HEK293 (cell line): ENCODE data around the gene PEX14.

Source experiments
- CTCF ChIA-PET: fragments of 350-600 bp; formaldehyde crosslinking; extraction: SDS; loops from one replicate; lab custom pipeline; 2021; ENCODE audit warnings: antibody characterized with exemption; lab: Yijun Ruan, JAX
- POLR2A ChIA-PET: fragments of 300-600 bp; formaldehyde crosslinking; extraction: SDS; loops from one replicate; lab custom pipeline; 2020; ENCODE audit warnings: antibody characterized with exemption, inconsistent platforms; lab: Yijun Ruan, JAX
- H3K27ac ChIP-seq: fragments of 200-500 bp; sonication (Bioruptor generic); 2 replicates; pipeline ENCODE4 v1.5.1; 2014; ENCODE audit warnings: low read depth, low read length, control low read depth, inconsistent platforms; ENCODE audit errors: extremely low read depth
- H3K36me3 ChIP-seq, 2 experiments: fragments of 200-500 bp in 1 of 2; sonication (Bioruptor generic) in 1 of 2; 1 replicate in 1 of 2; 2 replicates in 1 of 2; pipeline ENCODE4 v1.5.1; 2014 to 2017; ENCODE audit warnings: inconsistent platforms in 2 of 2, low read length in 2 of 2; ENCODE audit not compliant: control insufficient read depth in 2 of 2, insufficient read depth in 1 of 2
- H3K4me1 ChIP-seq: fragments of 200-500 bp; sonication (Bioruptor generic); 2 replicates; pipeline ENCODE4 v1.5.1; 2014; ENCODE audit warnings: mild to moderate bottlenecking, low read length, inconsistent platforms; ENCODE audit not compliant: control insufficient read depth, insufficient read depth
- H3K4me3 ChIP-seq: 2 replicates; pipeline ENCODE4 v1.5.1; 2011; ENCODE audit warnings: low read depth, mild to moderate bottlenecking, control low read depth, low read length, moderate library complexity
- H3K9me3 ChIP-seq: fragments of 200-500 bp; sonication (Bioruptor generic); 2 replicates; pipeline ENCODE4 v1.5.1; 2014; ENCODE audit warnings: low read depth, low read length, inconsistent platforms; ENCODE audit not compliant: control insufficient read depth, insufficient read depth
- EGR2 ChIP-seq: fragments of 450-650 bp; formaldehyde crosslinking; IDR thresholded peaks from 2 replicates; pipeline ENCODE4 v1.5.1; 2016; ENCODE audit warnings: low read depth, missing biosample characterization, missing genetic modification characterization
- GLIS1 ChIP-seq: fragments of 450-650 bp; formaldehyde crosslinking; IDR thresholded peaks from 2 replicates; pipeline ENCODE4 v1.5.1; 2016; ENCODE audit warnings: missing biosample characterization, missing genetic modification characterization
- GLIS2 ChIP-seq: fragments of 450-650 bp; formaldehyde crosslinking; IDR thresholded peaks from 2 replicates; pipeline ENCODE4 v1.5.1; 2016; ENCODE audit warnings: missing biosample characterization, missing genetic modification characterization
- KLF7 ChIP-seq: fragments of 450-650 bp; formaldehyde crosslinking; IDR thresholded peaks from 2 replicates; pipeline ENCODE4 v1.5.1; 2016; ENCODE audit warnings: missing biosample characterization, missing genetic modification characterization, borderline replicate concordance
- SETDB1 ChIP-seq: IDR thresholded peaks from one replicate; pipeline ENCODE4 v1.6.1; 2017; ENCODE audit warnings: mild to moderate bottlenecking, low read length, moderate library complexity, mixed read lengths; ENCODE audit not compliant: insufficient read length
- SP3 ChIP-seq: fragments of 450-650 bp; formaldehyde crosslinking; IDR thresholded peaks from 2 replicates; pipeline ENCODE4 v1.5.1; 2016; ENCODE audit warnings: missing biosample characterization, missing genetic modification characterization
- WT1 ChIP-seq: fragments of 450-650 bp; formaldehyde crosslinking; IDR thresholded peaks from 2 replicates; pipeline ENCODE4 v1.5.1; 2016; ENCODE audit warnings: missing biosample characterization, missing genetic modification characterization
- ZBTB48 ChIP-seq: fragments of 450-650 bp; formaldehyde crosslinking; IDR thresholded peaks from 2 replicates; pipeline ENCODE4 v1.5.1; 2016; ENCODE audit warnings: missing biosample characterization, missing genetic modification characterization
- ZBTB7A ChIP-seq: fragments of 450-650 bp; formaldehyde crosslinking; IDR thresholded peaks from 2 replicates; pipeline ENCODE4 v1.5.1; 2016; ENCODE audit warnings: low read depth, missing biosample characterization, missing genetic modification characterization
- ZBTB8A ChIP-seq: fragments of 450-650 bp; formaldehyde crosslinking; IDR thresholded peaks from 2 replicates; pipeline ENCODE4 v1.5.1; 2016; ENCODE audit warnings: missing biosample characterization, missing genetic modification characterization
- ZFP41 ChIP-seq: fragments of 450-650 bp; formaldehyde crosslinking; IDR thresholded peaks from 2 replicates; pipeline ENCODE4 v1.5.1; 2016; ENCODE audit warnings: missing biosample characterization, missing genetic modification characterization, borderline replicate concordance
- ZIC2 ChIP-seq: fragments of 450-650 bp; formaldehyde crosslinking; IDR thresholded peaks from 2 replicates; pipeline ENCODE4 v1.5.1; 2016; ENCODE audit warnings: missing biosample characterization, missing genetic modification characterization
- ZNF335 ChIP-seq: fragments of 450-650 bp; formaldehyde crosslinking; conservative IDR thresholded peaks from 2 replicates; pipeline ENCODE4 v1.5.1; 2016; ENCODE audit warnings: missing biosample characterization, missing genetic modification characterization
- ZNF423 ChIP-seq: fragments of 450-650 bp; formaldehyde crosslinking; IDR thresholded peaks from 2 replicates; pipeline ENCODE4 v1.5.1; 2016; ENCODE audit warnings: missing biosample characterization, missing genetic modification characterization
- ZNF521 ChIP-seq: fragments of 450-650 bp; formaldehyde crosslinking; IDR thresholded peaks from 2 replicates; pipeline ENCODE4 v1.5.1; 2017; ENCODE audit warnings: missing biosample characterization, mild to moderate bottlenecking, missing genetic modification characterization
- ZNF600 ChIP-seq: fragments of 450-650 bp; formaldehyde crosslinking; IDR thresholded peaks from 2 replicates; pipeline ENCODE4 v1.5.1; 2016; ENCODE audit warnings: missing biosample characterization, missing genetic modification characterization
- ZXDB ChIP-seq: fragments of 450-650 bp; formaldehyde crosslinking; IDR thresholded peaks from 2 replicates; pipeline ENCODE4 v1.5.1; 2016; ENCODE audit warnings: missing biosample characterization, missing genetic modification characterization
- TF ChIP-seq, protein P1 (sequence below): fragments of 450-650 bp; formaldehyde crosslinking; IDR thresholded peaks from 2 replicates; pipeline ENCODE4 v1.5.1; 2017; ENCODE audit warnings: missing biosample characterization, missing genetic modification characterization
- TF ChIP-seq, protein P2 (sequence below): fragments of 450-650 bp; formaldehyde crosslinking; IDR thresholded peaks from 2 replicates; pipeline ENCODE4 v1.5.1; 2016; ENCODE audit warnings: missing biosample characterization, missing genetic modification characterization, low read depth
- TF ChIP-seq, protein P3 (sequence below): fragments of 450-650 bp; formaldehyde crosslinking; IDR thresholded peaks from 2 replicates; pipeline ENCODE4 v1.5.1; 2017; ENCODE audit warnings: missing biosample characterization, missing genetic modification characterization

PEX14 gene

DNA sequence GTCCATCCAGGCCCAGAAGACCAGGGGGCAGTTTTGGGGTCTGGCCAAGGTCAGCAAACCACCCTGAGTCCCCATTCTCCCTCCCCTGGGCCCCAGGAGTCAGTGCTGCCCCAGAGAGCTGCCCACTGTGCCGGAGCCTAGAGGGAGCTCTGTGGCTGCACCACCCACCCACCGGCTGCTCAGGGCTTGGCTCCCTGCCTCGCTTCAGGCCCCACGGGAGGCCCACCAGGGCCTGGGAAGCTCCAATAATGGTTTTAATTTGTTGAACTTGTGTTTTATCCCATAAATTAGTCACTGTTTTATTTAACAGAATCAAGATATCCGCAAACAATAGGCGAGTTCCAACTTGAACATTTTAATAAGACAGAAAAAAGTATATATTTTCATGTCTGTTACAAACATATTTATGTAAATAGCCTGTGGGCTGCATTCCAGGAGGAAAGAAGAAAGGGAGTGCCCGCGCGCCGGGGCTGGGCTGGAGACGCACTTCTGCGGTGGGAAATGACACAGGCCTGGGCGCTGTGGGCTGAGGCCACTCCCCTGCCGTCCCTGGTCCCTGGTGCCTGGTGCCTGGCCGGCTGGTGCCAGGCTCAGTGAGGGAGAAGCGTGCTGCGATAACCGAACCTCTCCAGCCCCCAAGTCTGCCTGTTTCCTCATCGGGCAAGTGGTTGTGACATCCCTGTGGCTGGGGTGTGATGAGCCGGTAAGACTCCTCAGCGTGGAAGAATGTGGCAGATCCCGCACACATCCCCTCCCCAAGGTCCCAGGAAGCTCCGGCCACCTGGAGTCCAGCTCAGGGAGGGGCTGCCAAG is 160.5 kb downstream of the PEX14 start:
- H3K4me3 ChIP-seq = no peak overlapping the region
- TF ChIP-seq, protein P1, sequence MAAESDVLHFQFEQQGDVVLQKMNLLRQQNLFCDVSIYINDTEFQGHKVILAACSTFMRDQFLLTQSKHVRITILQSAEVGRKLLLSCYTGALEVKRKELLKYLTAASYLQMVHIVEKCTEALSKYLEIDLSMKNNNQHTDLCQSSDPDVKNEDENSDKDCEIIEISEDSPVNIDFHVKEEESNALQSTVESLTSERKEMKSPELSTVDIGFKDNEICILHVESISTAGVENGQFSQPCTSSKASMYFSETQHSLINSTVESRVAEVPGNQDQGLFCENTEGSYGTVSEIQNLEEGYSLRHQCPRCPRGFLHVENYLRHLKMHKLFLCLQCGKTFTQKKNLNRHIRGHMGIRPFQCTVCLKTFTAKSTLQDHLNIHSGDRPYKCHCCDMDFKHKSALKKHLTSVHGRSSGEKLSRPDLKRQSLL (tag by site-specific recombination) = 0 out of 2 replicates have a peak, but pooled peaks have one; percentile 26
- peak; percentile 97 for TF ChIP-seq GLIS1 (tag by site-specific recombination)
- TF ChIP-seq ZNF521 = no peak
- TF ChIP-seq ZNF423 (tag by site-specific recombination) = peak; percentile 86
- TF ChIP-seq SETDB1 = no peak
- TF ChIP-seq ZIC2 (tag by site-specific recombination) = peak; percentile 90
- TF ChIP-seq, protein P2, sequence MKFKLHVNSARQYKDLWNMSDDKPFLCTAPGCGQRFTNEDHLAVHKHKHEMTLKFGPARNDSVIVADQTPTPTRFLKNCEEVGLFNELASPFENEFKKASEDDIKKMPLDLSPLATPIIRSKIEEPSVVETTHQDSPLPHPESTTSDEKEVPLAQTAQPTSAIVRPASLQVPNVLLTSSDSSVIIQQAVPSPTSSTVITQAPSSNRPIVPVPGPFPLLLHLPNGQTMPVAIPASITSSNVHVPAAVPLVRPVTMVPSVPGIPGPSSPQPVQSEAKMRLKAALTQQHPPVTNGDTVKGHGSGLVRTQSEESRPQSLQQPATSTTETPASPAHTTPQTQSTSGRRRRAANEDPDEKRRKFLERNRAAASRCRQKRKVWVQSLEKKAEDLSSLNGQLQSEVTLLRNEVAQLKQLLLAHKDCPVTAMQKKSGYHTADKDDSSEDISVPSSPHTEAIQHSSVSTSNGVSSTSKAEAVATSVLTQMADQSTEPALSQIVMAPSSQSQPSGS (tag by site-specific recombination) = no peak
- TF ChIP-seq ZBTB8A (tag by site-specific recombination) = peak; percentile 58; the same call in 1 of the 2 replicates
- TF ChIP-seq, protein P3, sequence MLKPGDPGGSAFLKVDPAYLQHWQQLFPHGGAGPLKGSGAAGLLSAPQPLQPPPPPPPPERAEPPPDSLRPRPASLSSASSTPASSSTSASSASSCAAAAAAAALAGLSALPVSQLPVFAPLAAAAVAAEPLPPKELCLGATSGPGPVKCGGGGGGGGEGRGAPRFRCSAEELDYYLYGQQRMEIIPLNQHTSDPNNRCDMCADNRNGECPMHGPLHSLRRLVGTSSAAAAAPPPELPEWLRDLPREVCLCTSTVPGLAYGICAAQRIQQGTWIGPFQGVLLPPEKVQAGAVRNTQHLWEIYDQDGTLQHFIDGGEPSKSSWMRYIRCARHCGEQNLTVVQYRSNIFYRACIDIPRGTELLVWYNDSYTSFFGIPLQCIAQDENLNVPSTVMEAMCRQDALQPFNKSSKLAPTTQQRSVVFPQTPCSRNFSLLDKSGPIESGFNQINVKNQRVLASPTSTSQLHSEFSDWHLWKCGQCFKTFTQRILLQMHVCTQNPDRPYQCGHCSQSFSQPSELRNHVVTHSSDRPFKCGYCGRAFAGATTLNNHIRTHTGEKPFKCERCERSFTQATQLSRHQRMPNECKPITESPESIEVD (tag by site-specific recombination) = peak; percentile 91
- TF ChIP-seq GLIS2 = peak; percentile 63
- no peak for TF ChIP-seq ZFP41
- TF ChIP-seq WT1 (tag by site-specific recombination) = peak; percentile 32
- TF ChIP-seq ZNF600 (tag by site-specific recombination) = peak; percentile 76
- TF ChIP-seq ZBTB48 = peak; percentile 37
- no peak for TF ChIP-seq ZBTB7A (tag by site-specific recombination)
- TF ChIP-seq EGR2 = peak; percentile 40; the same call in 1 of the 2 replicates
- TF ChIP-seq ZNF335 (tag by site-specific recombination) = peak; percentile 77
- no peak for TF ChIP-seq KLF7 (tag by site-specific recombination)
- TF ChIP-seq SP3 (tag by site-specific recombination) = 0 out of 2 replicates have a peak, but pooled peaks have one; percentile 4
- TF ChIP-seq, all 188 proteins: peak for 13
- H3K4me1 ChIP-seq = peaks cover 4% of the 10 kb centered on the region
- ChIA-PET CTCF (interaction anchor here (0.6 to 0.7 kb wide), 3 partner anchors 84 to 307 kb away, joined by 3 to 4 read pairs (median 3); no protein-coding TSS in a partner anchor), POLR2A (no interaction called here)
- 0 out of 2 replicates have a peak overlapping the region, but pooled peaks have one; percentile 30 for H3K27ac ChIP-seq
- no peaks in the 10 kb centered on the region for H3K9me3 ChIP-seq
- H3K36me3 ChIP-seq = peaks cover 0 to 11% of the 10 kb centered on the region in 2 experiments; a peak in 1 of 3 replicates

DNA sequence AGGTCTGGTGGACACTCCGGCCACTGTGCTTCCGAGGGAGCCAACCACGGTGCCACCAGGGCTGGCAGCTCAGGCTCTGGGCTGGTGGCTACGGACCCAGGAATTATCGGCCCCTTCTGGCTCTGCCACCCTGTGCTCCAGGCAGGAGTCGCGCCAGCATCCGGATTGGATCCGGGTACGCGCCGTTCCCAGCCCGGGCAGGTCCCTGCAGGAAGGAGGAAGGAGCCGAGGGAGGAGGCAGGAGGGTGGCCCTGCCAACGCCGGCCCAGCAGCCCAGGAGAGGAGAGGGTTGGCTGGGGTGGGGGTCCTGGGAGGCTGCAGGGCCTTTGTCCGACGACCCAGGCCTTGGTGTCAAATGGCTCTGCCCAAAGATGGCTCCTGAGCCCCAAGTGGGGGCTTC is 161.2 kb downstream of the PEX14 start:
- Histone ChIP-seq H3K27ac (no peak overlapping the region), H3K4me1 (peaks cover 4% of the 10 kb centered on the region), H3K4me3 (no peak overlapping the region), H3K9me3 (no peaks in the 10 kb centered on the region)
- CTCF ChIA-PET = interaction anchor here (0.7 kb wide), 1 partner anchor 627 kb away, joined by 5 read pairs; no protein-coding TSS in a partner anchor
- TF ChIP-seq ZXDB (tag by site-specific recombination) (no peak), ZNF600 (tag by site-specific recombination) (0 out of 2 replicates have a peak, but pooled peaks have one; percentile 36)
- TF ChIP-seq, all 188 proteins: peak for 1
- POLR2A ChIA-PET = no interaction called here
- peaks cover 0 to 11% of the 10 kb centered on the region in 2 experiments; a peak in 1 of 3 replicates for H3K36me3 ChIP-seq
